ENCODE results near the gene CELF5. TPM values are rescaled to one million over a fixed set of nuclear protein-coding genes. Genes with fewer than 3 reads are reported as not detected.
A peak's percentile ranks its signal among the peaks of the same experiment; 100 is the strongest.

The CELF5 gene
- total and polyA plus RNA-seq, 3 experiments from 2014 or later, result 0.11 to 0.24 TPM; not detected in 1

DNA sequence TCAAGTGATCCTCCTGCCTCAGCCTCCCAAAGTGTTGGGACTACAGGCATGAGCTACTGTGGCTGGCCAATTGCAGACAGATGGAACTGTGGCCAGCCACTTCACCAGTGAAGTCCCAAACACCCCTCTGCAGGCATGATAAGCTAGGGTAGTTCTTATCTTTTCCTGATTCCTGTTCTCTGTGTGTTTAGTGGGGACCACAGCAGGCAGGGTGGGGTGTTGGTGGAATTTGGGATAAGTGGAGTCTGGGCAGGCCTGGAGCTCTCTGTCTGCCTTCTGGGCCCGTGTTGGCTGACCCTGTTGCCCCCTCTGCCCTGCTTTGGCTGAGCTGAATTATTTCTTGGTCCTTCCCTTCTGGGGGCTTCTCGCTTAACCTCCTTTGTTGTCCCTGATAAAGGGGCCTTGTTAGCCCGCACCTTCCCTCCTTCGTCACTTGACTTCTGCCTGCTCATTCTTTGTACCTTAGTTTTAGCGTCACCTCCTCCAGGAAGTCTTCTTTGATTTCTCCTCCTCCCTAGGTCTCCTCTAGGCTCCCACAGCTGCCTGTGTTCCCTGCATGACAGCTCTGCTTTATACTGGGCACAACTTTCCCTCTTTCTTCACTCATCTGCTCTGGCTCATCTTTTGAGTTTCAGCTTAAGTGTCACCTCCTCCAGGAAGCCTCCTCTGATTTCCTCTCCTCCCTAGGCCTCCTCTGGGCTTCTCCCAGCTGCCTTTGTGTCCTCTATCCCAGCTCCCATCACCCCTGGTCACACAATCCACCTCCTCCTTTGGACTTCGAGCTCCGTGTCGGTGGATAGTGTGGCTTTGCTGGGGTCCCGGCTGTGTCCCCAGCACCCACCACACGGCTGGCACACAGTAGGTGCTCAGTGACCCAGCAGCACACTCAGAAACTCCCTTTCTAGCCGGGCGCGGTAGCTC is 40.5 kb upstream of the CELF5 start:
- DNase-seq, result no peak
- Mint-ChIP-seq H3K4me1 (peaks cover 53 to 63% (median 53%) of the 10 kb centered on the region in 3 donors), H3K4me3 (peak overlapping the region; percentile 91 to 98 (median 96)), H3K27ac (peak overlapping the region; percentile 6 to 97 (median 90)), H3K36me3 (peaks cover 6 to 69% (median 16%) of the 10 kb centered on the region in 3 donors), H3K9me3 (no peaks in the 10 kb centered on the region), H3K27me3 (no peaks in the 10 kb centered on the region)
- CTCF ChIA-PET, result interaction anchor here (0.7 to 1.2 kb wide), 6 partner anchors 21 to 708 kb away, joined by 3 to 4 read pairs (median 3); partner anchors contain the start of gene GADD45B
- Histone ChIP-seq H3K4me1 (ENCODE audit: insufficient read depth, low read length) (peaks cover 56% of the 10 kb centered on the region), H3K9me3 (ENCODE audit: low read length) (no peaks in the 10 kb centered on the region), H3K36me3 (ENCODE audit: insufficient read depth, low read length) (peaks cover 7% of the 10 kb centered on the region), H3K27ac (ENCODE audit: low read depth, low read length) (peak overlapping the region; percentile 3), H3K27me3 (ENCODE audit: insufficient read depth, low read length, poor library complexity, severe bottlenecking) (no peaks in the 10 kb centered on the region), H3K4me3 (ENCODE audit: low read length) (no peak overlapping the region)
- POLR2A ChIA-PET, result interaction anchor here (0.6 to 1.3 kb wide), 5 partner anchors 15 to 1733 kb away, joined by 3 to 5 read pairs (median 4); no protein-coding TSS in a partner anchor

DNA sequence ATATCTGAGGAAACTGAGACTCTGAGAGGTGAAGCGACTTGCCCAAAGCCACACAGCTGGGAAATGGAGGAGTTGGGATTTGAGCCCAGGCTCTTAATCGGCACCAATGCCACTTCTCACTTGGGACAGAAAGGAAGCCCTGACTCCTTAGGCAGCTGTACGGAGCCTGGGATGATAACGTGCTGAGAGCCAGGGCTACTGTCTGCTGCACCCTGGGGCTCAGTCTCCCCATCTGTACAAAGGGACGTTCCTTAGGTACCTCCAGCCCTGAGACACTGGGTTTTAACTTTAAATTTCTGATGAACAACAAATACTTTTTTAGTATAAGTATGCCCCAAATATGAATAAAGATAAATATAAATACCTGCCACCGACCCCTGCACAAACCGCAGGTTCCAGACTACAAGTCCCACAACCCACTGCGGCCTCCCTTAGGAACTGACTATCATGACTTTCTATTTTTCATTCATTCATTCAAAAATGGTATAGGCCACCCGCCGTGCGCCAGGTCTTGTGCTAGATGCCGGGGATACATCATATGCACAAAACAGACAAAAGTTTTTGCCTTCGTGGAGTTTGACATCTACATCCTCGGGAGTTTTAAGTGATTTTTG is 39.5 kb upstream of the CELF5 start:
- POLR2A ChIA-PET, result interaction anchor here (0.6 to 1.3 kb wide), 4 partner anchors 8 to 234 kb away, joined by 3 to 5 read pairs (median 4); no protein-coding TSS in a partner anchor
- CTCF ChIA-PET, result interaction anchor here (1.0 kb wide), 1 partner anchor 22 kb away, joined by 3 read pairs; no protein-coding TSS in a partner anchor
- Histone ChIP-seq H3K9me3 (ENCODE audit: low read length) (no peaks in the 10 kb centered on the region), H3K4me1 (ENCODE audit: insufficient read depth, low read length) (peaks cover 62% of the 10 kb centered on the region), H3K27me3 (ENCODE audit: insufficient read depth, low read length, poor library complexity, severe bottlenecking) (no peaks in the 10 kb centered on the region), H3K27ac (ENCODE audit: low read depth, low read length) (peak overlapping the region; percentile 64), H3K4me3 (ENCODE audit: low read length) (peak overlapping the region; percentile 92), H3K36me3 (ENCODE audit: insufficient read depth, low read length) (peaks cover 7% of the 10 kb centered on the region)
- H3K36me3 Mint-ChIP-seq, result peaks cover 6 to 63% (median 16%) of the 10 kb centered on the region in 3 donors
- H3K4me1 Mint-ChIP-seq, result peaks cover 57 to 67% (median 58%) of the 10 kb centered on the region in 3 donors
- H3K27me3 Mint-ChIP-seq, result no peaks in the 10 kb centered on the region
- peak overlapping the region; percentile 84 to 98 (median 94) for H3K27ac Mint-ChIP-seq
- peak in 3 of 5 donors; percentile 59 to 83 (median 62) for DNase-seq
- H3K9me3 Mint-ChIP-seq, result no peaks in the 10 kb centered on the region
- peak overlapping the region; percentile 91 to 98 (median 96) for H3K4me3 Mint-ChIP-seq

DNA sequence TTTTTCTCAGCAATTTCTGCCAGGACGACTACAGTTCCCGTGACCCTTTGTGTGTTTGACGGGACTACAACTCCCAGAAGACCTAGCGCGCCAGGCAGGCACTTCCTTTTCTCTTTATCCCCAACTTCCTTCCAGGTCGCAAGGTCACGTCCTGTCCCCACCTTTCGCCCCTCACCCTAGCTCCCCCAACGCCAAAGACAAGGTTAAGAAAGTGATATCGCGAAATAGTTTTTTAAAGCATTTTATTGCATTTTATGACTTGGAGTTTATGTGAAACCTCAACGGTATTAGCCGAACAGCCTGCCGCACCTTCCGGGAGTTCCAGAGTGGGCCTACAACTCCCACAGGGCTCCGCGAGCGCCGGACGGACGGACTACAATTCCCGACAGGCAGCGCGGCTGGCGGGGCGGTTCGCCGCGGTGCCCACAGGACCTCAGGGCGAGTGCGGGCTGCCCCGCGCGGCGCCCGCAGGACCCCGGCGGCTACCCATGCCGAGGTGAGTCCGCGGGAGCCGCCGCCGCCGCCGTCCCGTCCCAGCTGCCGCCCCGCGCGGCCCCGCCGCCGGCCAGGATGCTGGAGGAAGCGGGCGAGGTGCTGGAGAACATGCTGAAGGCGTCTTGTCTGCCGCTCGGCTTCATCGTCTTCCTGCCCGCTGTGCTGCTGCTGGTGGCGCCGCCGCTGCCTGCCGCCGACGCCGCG is 38.9 kb upstream of the CELF5 start, which contains the start of gene NCLN:
Gene NCLN, plus strand, starts transcription at position 470 of the 699 bp plus-strand sequence. Its CDS starts 101 bp downstream, at position 571.
- H3K27ac Mint-ChIP-seq, result peak within 1 kb of the TSS; percentile 84 to 98 (median 94)
- POLR2A ChIA-PET, result interaction anchor here (0.6 to 1.3 kb wide), 3 partner anchors 9 to 235 kb away, joined by 3 to 5 read pairs (median 3); no protein-coding TSS in a partner anchor
- CTCF ChIA-PET, result no interaction called here

DNA sequence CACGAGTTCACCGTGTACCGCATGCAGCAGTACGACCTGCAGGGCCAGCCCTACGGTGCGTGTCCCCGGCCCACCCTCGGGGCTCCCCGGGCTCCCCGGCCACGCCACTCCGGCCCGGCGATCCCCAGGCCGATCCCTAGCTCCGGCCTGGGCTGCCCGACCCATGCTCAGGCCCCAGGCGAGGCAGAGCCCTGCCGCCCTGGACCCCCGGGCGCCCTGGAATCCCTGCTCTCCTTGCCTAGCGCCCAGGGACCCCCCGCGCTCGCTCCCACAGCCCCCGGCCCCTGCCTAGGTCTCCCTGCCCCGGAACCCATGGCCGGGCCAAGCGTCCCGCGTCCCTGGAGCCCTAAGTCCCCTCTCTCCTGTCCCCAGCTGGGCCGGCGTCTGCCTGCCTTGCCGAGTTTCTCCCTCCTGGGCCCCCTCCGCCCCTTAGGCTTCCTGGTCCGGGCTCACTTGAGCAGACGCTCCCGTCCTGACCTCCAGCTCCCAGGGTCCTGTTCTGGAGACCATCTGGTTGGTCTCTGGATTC is 38.2 kb upstream of the CELF5 start:
- H3K4me3 Mint-ChIP-seq, result peak overlapping the region; percentile 82 to 92 (median 87)
- H3K27me3 Mint-ChIP-seq, result no peaks in the 10 kb centered on the region
- H3K4me1 ChIP-seq (ENCODE audit: insufficient read depth, low read length), result peaks cover 62% of the 10 kb centered on the region

More for the DNA sequence above, 38.9 kb upstream of the CELF5 start, which contains the start of gene NCLN:
- peaks cover 6% of the 10 kb centered on the region for H3K36me3 ChIP-seq (ENCODE audit: insufficient read depth, low read length)
- H3K27ac ChIP-seq (ENCODE audit: low read depth, low read length), result peak within 1 kb of the TSS; percentile 72
- no peaks in the 10 kb centered on the region for H3K9me3 Mint-ChIP-seq
- no peaks in the 10 kb centered on the region for H3K27me3 Mint-ChIP-seq
- H3K36me3 Mint-ChIP-seq, result peaks cover 4 to 56% (median 9%) of the 10 kb centered on the region in 3 donors
- H3K4me1 ChIP-seq (ENCODE audit: insufficient read depth, low read length), result peaks cover 62% of the 10 kb centered on the region
- no peaks in the 10 kb centered on the region for H3K27me3 ChIP-seq (ENCODE audit: insufficient read depth, low read length, poor library complexity, severe bottlenecking)
- H3K4me3 Mint-ChIP-seq, result peak within 1 kb of the TSS; percentile 91 to 98 (median 96)
- H3K4me1 Mint-ChIP-seq, result peaks cover 56 to 66% (median 58%) of the 10 kb centered on the region in 3 donors
- H3K9me3 ChIP-seq (ENCODE audit: low read length), result no peaks in the 10 kb centered on the region
- peak; percentile 88 to 96 (median 92) for DNase-seq
- peak within 1 kb of the TSS; percentile 92 for H3K4me3 ChIP-seq (ENCODE audit: low read length)

DNA sequence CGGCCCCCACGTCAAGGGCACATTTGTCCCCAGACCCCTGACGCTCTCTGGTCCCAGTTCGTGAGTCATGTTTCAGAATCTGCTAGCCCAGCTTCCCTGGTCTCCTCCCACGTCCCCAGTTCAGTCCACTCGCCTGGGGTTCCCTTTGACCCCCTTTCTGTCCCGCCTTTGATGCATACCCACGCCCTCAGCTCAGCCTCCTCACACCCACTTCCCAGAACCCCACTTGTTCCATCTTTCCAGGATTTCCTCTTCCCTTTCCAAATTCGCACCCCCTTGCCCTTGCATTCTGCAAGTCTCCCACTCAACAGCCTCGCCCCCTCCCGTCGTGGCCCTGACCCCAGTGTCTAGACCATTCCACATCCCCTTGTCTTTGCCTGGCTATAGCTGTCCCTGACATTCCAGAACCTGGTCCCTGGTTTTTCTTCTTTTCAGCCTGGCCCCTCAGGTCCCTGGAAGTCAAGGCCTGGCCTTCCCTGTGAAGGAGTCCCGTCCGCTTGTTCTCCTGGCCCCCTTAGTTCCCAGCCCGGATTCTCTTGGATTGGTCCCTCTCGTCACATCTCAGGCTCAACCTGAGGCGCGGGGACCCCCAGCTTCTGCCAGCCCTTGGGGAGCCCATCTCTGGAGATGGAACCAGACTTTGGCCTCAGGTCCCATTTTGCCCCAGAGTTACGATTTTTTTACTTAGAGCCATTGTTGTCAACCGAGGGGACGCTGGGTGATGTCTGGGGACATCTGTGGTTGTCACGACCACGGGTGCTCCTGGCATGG is 37.4 kb upstream of the CELF5 start:
- ChIA-PET CTCF (interaction anchor here (0.6 to 2.2 kb wide), 2 partner anchors 12 to 23 kb away, joined by 3 to 6 read pairs; no protein-coding TSS in a partner anchor), POLR2A (interaction anchor here (0.5 to 1.3 kb wide), 2 partner anchors 13 to 237 kb away, joined by 3 read pairs; no protein-coding TSS in a partner anchor)
- H3K27me3 Mint-ChIP-seq, result no peaks in the 10 kb centered on the region
- H3K4me1 Mint-ChIP-seq, result peaks cover 56 to 64% (median 62%) of the 10 kb centered on the region in 3 donors
- Histone ChIP-seq H3K27ac (ENCODE audit: low read depth, low read length) (peak overlapping the region; percentile 72), H3K4me1 (ENCODE audit: insufficient read depth, low read length) (peaks cover 57% of the 10 kb centered on the region), H3K9me3 (ENCODE audit: low read length) (no peaks in the 10 kb centered on the region), H3K27me3 (ENCODE audit: insufficient read depth, low read length, poor library complexity, severe bottlenecking) (no peaks in the 10 kb centered on the region), H3K36me3 (ENCODE audit: insufficient read depth, low read length) (no peaks in the 10 kb centered on the region), H3K4me3 (ENCODE audit: low read length) (peak overlapping the region; percentile 69)
- DNase-seq, result no peak
- H3K27ac Mint-ChIP-seq, result peak overlapping the region; percentile 16 to 88 (median 68)
- H3K4me3 Mint-ChIP-seq, result peak overlapping the region; percentile 82 to 92 (median 87)
- no peaks in the 10 kb centered on the region for H3K9me3 Mint-ChIP-seq
- H3K36me3 Mint-ChIP-seq, result peaks cover 4 to 51% (median 5%) of the 10 kb centered on the region in 3 donors

More for the DNA sequence above, 38.2 kb upstream of the CELF5 start:
- Mint-ChIP-seq H3K36me3 (peaks cover 4 to 54% (median 5%) of the 10 kb centered on the region in 3 donors), H3K27ac (peak overlapping the region in 7 of 8 donors; percentile 16 to 88 (median 72)), H3K4me1 (peaks cover 57 to 66% (median 62%) of the 10 kb centered on the region in 3 donors), H3K9me3 (no peaks in the 10 kb centered on the region)
- ChIA-PET POLR2A (interaction anchor here (0.6 to 1.3 kb wide), 2 partner anchors 47 to 236 kb away, joined by 3 read pairs; no protein-coding TSS in a partner anchor), CTCF (interaction anchor here (0.6 kb wide), 1 partner anchor 13 kb away, joined by 3 read pairs; no protein-coding TSS in a partner anchor)
- no peak for DNase-seq
- peak overlapping the region; percentile 72 for H3K27ac ChIP-seq (ENCODE audit: low read depth, low read length)
- no peaks in the 10 kb centered on the region for H3K36me3 ChIP-seq (ENCODE audit: insufficient read depth, low read length)
- H3K9me3 ChIP-seq (ENCODE audit: low read length), result no peaks in the 10 kb centered on the region
- no peaks in the 10 kb centered on the region for H3K27me3 ChIP-seq (ENCODE audit: insufficient read depth, low read length, poor library complexity, severe bottlenecking)
- H3K4me3 ChIP-seq (ENCODE audit: low read length), result peak overlapping the region; percentile 69

DNA sequence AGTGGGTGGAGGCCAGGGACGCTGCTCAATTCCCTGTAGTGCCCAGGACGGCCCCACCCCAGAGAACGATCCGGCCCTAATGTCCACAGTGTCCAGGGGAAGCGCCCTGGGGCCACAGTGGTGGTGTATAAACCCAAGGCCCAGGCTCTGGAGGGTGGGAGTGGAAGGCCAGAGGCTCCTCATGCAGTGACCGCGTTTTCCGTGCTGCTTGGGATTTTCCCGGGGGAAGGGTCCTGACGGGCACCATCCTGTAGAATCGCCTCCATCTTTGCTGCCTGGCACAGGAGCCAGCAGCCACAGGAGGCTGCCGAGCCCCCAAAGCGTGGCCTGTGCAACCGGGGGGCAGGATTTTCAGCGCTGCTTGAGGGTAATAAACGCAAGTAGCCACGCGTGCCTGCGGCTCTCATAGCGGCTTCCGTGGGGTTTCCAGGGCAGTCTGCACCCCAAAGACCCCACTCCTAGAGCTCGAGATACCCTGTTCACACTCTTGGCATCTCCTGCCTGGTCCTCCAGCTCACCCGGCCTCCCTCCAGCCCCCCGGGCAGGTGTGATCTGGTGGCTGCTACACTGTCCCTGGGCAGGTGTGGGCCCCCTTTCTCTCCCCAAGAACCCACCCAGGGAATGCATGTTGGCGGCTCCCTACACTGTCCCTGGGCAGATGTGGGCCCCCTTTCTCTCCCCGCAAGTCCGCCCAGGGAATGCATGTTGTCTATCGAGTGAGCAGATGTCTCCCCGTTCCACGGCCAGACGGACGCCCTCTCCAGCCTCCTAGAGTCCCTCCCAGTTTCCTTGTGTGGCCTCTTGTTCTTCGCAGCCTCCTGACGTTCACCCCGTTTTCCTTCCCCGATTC is 36.6 kb upstream of the CELF5 start:
- Mint-ChIP-seq H3K4me3 (peak overlapping the region; percentile 47 to 92 (median 85)), H3K4me1 (peaks cover 53 to 60% (median 58%) of the 10 kb centered on the region in 3 donors), H3K27ac (peak overlapping the region in 3 of 8 donors; percentile 43 to 63 (median 47)), H3K9me3 (no peaks in the 10 kb centered on the region), H3K36me3 (peaks cover 2 to 48% (median 2%) of the 10 kb centered on the region in 3 donors), H3K27me3 (no peaks in the 10 kb centered on the region)
- DNase-seq, result no peak
- peaks cover 53% of the 10 kb centered on the region for H3K4me1 ChIP-seq (ENCODE audit: insufficient read depth, low read length)
- no peaks in the 10 kb centered on the region for H3K27me3 ChIP-seq (ENCODE audit: insufficient read depth, low read length, poor library complexity, severe bottlenecking)
- ChIA-PET CTCF (interaction anchor here (2.2 kb wide), 1 partner anchor 24 kb away, joined by 6 read pairs; no protein-coding TSS in a partner anchor), POLR2A (interaction anchor here (0.5 kb wide), 1 partner anchor 12 kb away, joined by 3 read pairs; no protein-coding TSS in a partner anchor)
- no peaks in the 10 kb centered on the region for H3K36me3 ChIP-seq (ENCODE audit: insufficient read depth, low read length)
- H3K9me3 ChIP-seq (ENCODE audit: low read length), result no peaks in the 10 kb centered on the region
- H3K27ac ChIP-seq (ENCODE audit: low read depth, low read length), result no peak overlapping the region
- H3K4me3 ChIP-seq (ENCODE audit: low read length), result no peak overlapping the region
